ENCODE measurements around the gene COL5A2.

COL5A2 gene

GRCh38 chr2:189083606-189084005 lies 96.0 kb downstream of the COL5A2 start:
- in situ Hi-C loops (cut with MboI; ENCODE audit: low sequenced_read_pairs, unreplicated experiment) = no loop called here
- no peak for TF ChIP-seq CTCF (IDR thresholded peaks at IDR 0.05; ENCODE audit: borderline replicate concordance, control extremely low read depth, extremely low read depth, insufficient read depth, missing control alignments)

GRCh38 chr2:189083106-189083505 lies 96.5 kb downstream of the COL5A2 start:
- no peak for DNase-seq (ENCODE audit: low spot score)
- no peak for TF ChIP-seq CTCF (IDR thresholded peaks at IDR 0.05; ENCODE audit: borderline replicate concordance, control extremely low read depth, extremely low read depth, insufficient read depth, missing control alignments)
- in situ Hi-C loops (cut with MboI; ENCODE audit: low sequenced_read_pairs, unreplicated experiment) = no loop called here

More at GRCh38 chr2:189083606-189084005, 96.0 kb downstream of the COL5A2 start:
- DNase-seq (ENCODE audit: low spot score) = no peak

GRCh38 chr2:189082376-189082975 lies 97.1 kb downstream of the COL5A2 start:
- TF ChIP-seq CTCF (IDR thresholded peaks at IDR 0.05; ENCODE audit: borderline replicate concordance, control extremely low read depth, extremely low read depth, insufficient read depth, missing control alignments) = no peak
- in situ Hi-C loops (cut with MboI; ENCODE audit: low sequenced_read_pairs, unreplicated experiment) = no loop called here
- no peak for DNase-seq (ENCODE audit: low spot score)

- DNase-seq (ENCODE audit: low spot score) = no peak
- TF ChIP-seq CTCF (IDR thresholded peaks at IDR 0.05; ENCODE audit: borderline replicate concordance, control extremely low read depth, extremely low read depth, insufficient read depth, missing control alignments) = no peak
- in situ Hi-C loops (cut with MboI; ENCODE audit: low sequenced_read_pairs, unreplicated experiment) = no loop called here
These were observed 103.0 kb downstream of the COL5A2 start for GRCh38 chr2:189076572-189076971.

GRCh38 chr2:189076120-189076519 lies 103.4 kb downstream of the COL5A2 start:
- DNase-seq (ENCODE audit: low spot score) = no peak
- in situ Hi-C loops (cut with MboI; ENCODE audit: low sequenced_read_pairs, unreplicated experiment) = no loop called here
- no peak for TF ChIP-seq CTCF (IDR thresholded peaks at IDR 0.05; ENCODE audit: borderline replicate concordance, control extremely low read depth, extremely low read depth, insufficient read depth, missing control alignments)

GRCh38 chr2:189074506-189074905 lies 105.1 kb downstream of the COL5A2 start:
- no peak for TF ChIP-seq CTCF (IDR thresholded peaks at IDR 0.05; ENCODE audit: borderline replicate concordance, control extremely low read depth, extremely low read depth, insufficient read depth, missing control alignments)
- DNase-seq (ENCODE audit: low spot score) = no peak
- in situ Hi-C loops (cut with MboI; ENCODE audit: low sequenced_read_pairs, unreplicated experiment) = no loop called here
